Endothelial cell of umbilical vein (primary cell): Measurements from ENCODE around the gene AMN1. TPM values are rescaled to one million over a fixed set of nuclear protein-coding genes. Genes with fewer than 3 reads are reported as not detected.

Experiments used
- BruUV-seq: library from RNA; stranded (reverse); fragments of 400-500 nt; replicated peaks from 2 replicates; lab custom pipeline; 2021; lab: Mats Ljungman, UMichigan
- CTCF ChIA-PET: fragments of 300-600, 350-600 bp; sonication (Branson Sonifier 250); formaldehyde crosslinking; loops from one replicate; lab custom pipeline; 2021; ENCODE audit warnings: antibody characterized with exemption, inconsistent platforms; lab: Charles Lee
- POLR2A ChIA-PET: fragments of 300-600, 350-600 bp; sonication (Branson Sonifier 250); formaldehyde crosslinking; loops from one replicate; lab custom pipeline; 2021; ENCODE audit warnings: antibody characterized with exemption, inconsistent platforms; lab: Charles Lee
- DNase-seq: peaks from one replicate; pipeline ENCODE4 v3.0.0-alpha.2; 2011; ENCODE audit warnings: low read depth, low spot score
- FAIRE-seq: peaks from 2 replicates; lab custom pipeline; 2011; peaks lifted over from hg19 to GRCh38; lab: Jason Lieb, UNC
- H2AFZ ChIP-seq: 2 replicates; pipeline ENCODE4 v1.6.0; 2012; ENCODE audit warnings: low read depth, low read length, control low read depth, inconsistent platforms
- H3K27ac ChIP-seq: 2 replicates; pipeline ENCODE4 v1.5.1; 2011; ENCODE audit warnings: low read depth, mild to moderate bottlenecking, control low read depth, low read length, moderate library complexity; ENCODE audit not compliant: insufficient read depth
- H3K27me3 ChIP-seq, 2 experiments: 2 replicates each; pipeline versions ENCODE4 v1.6.0 to v1.6.1; 2011; ENCODE audit warnings: low read length in 2 of 2, mixed read lengths in 1 of 2; ENCODE audit not compliant: control insufficient read depth in 2 of 2, insufficient read depth in 2 of 2
- H3K36me3 ChIP-seq, 2 experiments: 2 replicates in 1 of 2; 3 replicates in 1 of 2; pipeline ENCODE4 v1.5.1; 2011; ENCODE audit warnings: low read length in 2 of 2, mild to moderate bottlenecking in 1 of 2, moderate library complexity in 1 of 2; ENCODE audit not compliant: control insufficient read depth in 2 of 2, insufficient read depth in 2 of 2; ENCODE audit errors: extremely low read depth in 1 of 2
- H3K4me1 ChIP-seq: 3 replicates; pipeline ENCODE4 v1.5.1; 2011; ENCODE audit warnings: mild to moderate bottlenecking, low read length; ENCODE audit not compliant: control insufficient read depth, insufficient read depth; ENCODE audit errors: extremely low read depth
- H3K4me2 ChIP-seq: 2 replicates; pipeline ENCODE4 v1.6.1; 2011; ENCODE audit warnings: low read length, control low read depth, mixed read lengths; ENCODE audit not compliant: insufficient read depth
- H3K4me3 ChIP-seq, 3 experiments: fragments of 200-600 bp in 1 of 3; sonication (generic), shearing (Covaris generic) in 1 of 3; replicated peaks in 1 of 3; 2 replicates each; pipeline ENCODE4 v1.5.1; 2011 to 2016; ENCODE audit warnings: control low read depth in 3 of 3, low read length in 3 of 3, mild to moderate bottlenecking in 2 of 3, inconsistent platforms in 1 of 3, low read depth in 1 of 3, moderate library complexity in 1 of 3; ENCODE audit not compliant: insufficient read depth in 1 of 3
- H3K79me2 ChIP-seq: 2 replicates; pipeline ENCODE4 v1.6.0; 2012; ENCODE audit warnings: low read length, inconsistent platforms; ENCODE audit not compliant: control insufficient read depth, insufficient read depth
- H3K9ac ChIP-seq: replicated peaks from 2 replicates; pipeline ENCODE3; 2011; ENCODE audit warnings: low read length, control low read depth; ENCODE audit not compliant: insufficient read depth; ENCODE audit errors: extremely low read depth
- H3K9me1 ChIP-seq: replicated peaks from 3 replicates; pipeline ENCODE4 v1.6.0; 2011; ENCODE audit warnings: mild to moderate bottlenecking, low read length; ENCODE audit not compliant: control insufficient read depth, insufficient read depth; ENCODE audit errors: extremely low read depth
- H3K9me3 ChIP-seq: replicated peaks from 2 replicates; pipeline ENCODE4 v1.5.1; 2012; ENCODE audit warnings: low read length, inconsistent platforms; ENCODE audit not compliant: control insufficient read depth, insufficient read depth
- H4K20me1 ChIP-seq: replicated peaks from 2 replicates; pipeline ENCODE3; 2011; ENCODE audit warnings: mild to moderate bottlenecking, low read length; ENCODE audit not compliant: control insufficient read depth, insufficient read depth; ENCODE audit errors: extremely low read depth
- CTCF ChIP-seq, 2 donors: IDR thresholded peaks; 1 replicate in 1 of 2; 2 replicates in 1 of 2; pipeline ENCODE4 v1.5.1; 2011; ENCODE audit warnings: low read length in 2 of 2, mild to moderate bottlenecking in 2 of 2, moderate library complexity in 2 of 2, control low read depth in 1 of 2, inconsistent platforms in 1 of 2, low read depth in 1 of 2; ENCODE audit not compliant: insufficient read depth in 1 of 2; ENCODE audit errors: extremely low read depth in 1 of 2
- EZH2 ChIP-seq: IDR thresholded peaks from 2 replicates; pipeline ENCODE4 v1.6.1; 2012; ENCODE audit warnings: borderline replicate concordance, low read depth, mild to moderate bottlenecking, moderate library complexity, low read length, inconsistent platforms; ENCODE audit not compliant: severe bottlenecking
- MYC ChIP-seq: IDR thresholded peaks from one replicate; pipeline ENCODE4 v1.6.1; 2011; ENCODE audit warnings: mild to moderate bottlenecking, low read depth, low read length
- POLR2A ChIP-seq: IDR thresholded peaks from 2 replicates; pipeline ENCODE4 v1.6.1; 2012; ENCODE audit warnings: low read depth, mild to moderate bottlenecking, control low read depth, low read length
- dilution Hi-C: fragments of 300-500 bp; cut with MboI; formaldehyde crosslinking; loops from one replicate; pipeline ENCODE4 v1.15.0; 2019; ENCODE audit warnings: low sequenced_read_pairs; ENCODE audit not compliant: extremely low pct_ligation_motif_present
- intact Hi-C: fragments of 100-400 bp; cut with micrococcal nuclease; formaldehyde crosslinking; loops from one replicate; pipeline ENCODE4 v1.10.0; 2022
- polyA plus RNA-seq, 4 experiments: library from polyadenylated mRNA; depleted of rRNA in 3 of 4; stranded (reverse) in 3 of 4; unstranded in 1 of 4; fragments of >200 nt; gene quantifications; 2 replicates each; pipeline versions ENCODE4 v1.2.1 to v1.2.3, GENCODE V29; 2011 to 2012; ENCODE audit warnings: missing spikeins in 1 of 4
- total RNA-seq: library from RNA; stranded (reverse); gene quantifications from 2 replicates; pipeline ENCODE4 v1.2.3, GENCODE V29; 2021

Gene AMN1
- total and polyA plus RNA-seq, 2 donors (not counting 3 experiments of a cell fraction or from before 2014, with no cell fraction given) = 8.5 to 18.0 TPM

- H3K9me3 ChIP-seq = no peaks in the 10 kb centered on the region
These were observed 41.7 kb downstream of the AMN1 start for GRCh38 chr12:31687101-31687527.

More at GRCh38 chr12:31687101-31687527, 41.7 kb downstream of the AMN1 start:
- no peak overlapping the region for H2AFZ ChIP-seq
- H3K9me1 ChIP-seq = no peaks in the 10 kb centered on the region
- dilution Hi-C loops (no loop called here), intact Hi-C loops (loop anchor here (10.0 kb wide), 1 partner anchor 188 kb away; no protein-coding TSS in a partner anchor)
- FAIRE-seq = no peak
- no peak overlapping the region for H3K9ac ChIP-seq
- no peak for TF ChIP-seq CTCF (IDR thresholded peaks at IDR 0.05; ENCODE audit: extremely low read depth in 1 of 2, insufficient read depth in 1 of 2, low read depth in 1 of 2, low read length in 2 of 2)
- no peak for TF ChIP-seq EZH2
- TF ChIP-seq POLR2A = no peak
- no peak for TF ChIP-seq MYC
- ChIA-PET CTCF (interaction anchor here (1.6 kb wide), 1 partner anchor 11 kb away, joined by 3 read pairs; no protein-coding TSS in a partner anchor), POLR2A (no interaction called here)
- BruUV-seq = no TSS peak
- H3K79me2 ChIP-seq = no peaks in the 10 kb centered on the region
- no peak overlapping the region for H3K4me3 ChIP-seq
- no peaks in the 10 kb centered on the region for H4K20me1 ChIP-seq
- no peak overlapping the region for H3K27ac ChIP-seq
- no peak for DNase-seq
- no peak overlapping the region for H3K4me2 ChIP-seq
- no peaks in the 10 kb centered on the region for H3K4me1 ChIP-seq
- no peaks in the 10 kb centered on the region for H3K27me3 ChIP-seq
- no peaks in the 10 kb centered on the region for H3K36me3 ChIP-seq
